Effector CD4-positive, alpha-beta T cell (primary cell): ENCODE results near the gene VAT1.

Experiments used
- DNase-seq: peaks from one replicate; pipeline ENCODE4 v3.0.0-alpha.2; 2020

VAT1 gene

GRCh38 chr17:42971589-42971988, 50.6 kb downstream of the VAT1 start:
- DNase-seq: no peak

DNA sequence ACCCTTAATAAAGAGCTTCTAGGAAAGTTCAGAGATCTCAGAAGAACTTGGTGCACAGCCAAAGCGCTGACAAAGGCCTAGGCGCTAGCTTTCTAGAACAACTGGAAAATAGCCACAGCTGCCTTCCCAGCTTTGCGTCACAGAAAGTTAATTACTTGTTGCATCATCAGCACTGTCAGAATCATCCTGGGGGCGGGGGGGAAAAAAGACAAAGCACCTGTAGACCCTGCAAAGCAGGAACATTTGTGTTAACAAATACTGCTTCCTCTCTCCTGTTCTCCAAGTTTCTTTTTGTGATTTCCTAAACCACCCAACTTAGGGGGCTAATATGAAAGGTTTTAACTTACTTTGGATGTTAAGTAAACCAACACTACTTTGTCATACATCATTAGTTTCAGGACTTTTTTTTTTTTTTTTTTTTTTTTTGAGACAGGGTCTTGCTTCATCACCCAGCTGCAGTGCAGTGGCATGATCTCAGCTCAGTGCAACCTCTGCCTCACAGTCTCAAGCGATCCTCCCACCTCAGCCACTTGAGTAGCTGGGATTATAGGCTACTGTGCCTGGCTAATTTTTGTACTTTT, 53.1 kb downstream of the VAT1 start:
- DNase-seq: no peak

DNA sequence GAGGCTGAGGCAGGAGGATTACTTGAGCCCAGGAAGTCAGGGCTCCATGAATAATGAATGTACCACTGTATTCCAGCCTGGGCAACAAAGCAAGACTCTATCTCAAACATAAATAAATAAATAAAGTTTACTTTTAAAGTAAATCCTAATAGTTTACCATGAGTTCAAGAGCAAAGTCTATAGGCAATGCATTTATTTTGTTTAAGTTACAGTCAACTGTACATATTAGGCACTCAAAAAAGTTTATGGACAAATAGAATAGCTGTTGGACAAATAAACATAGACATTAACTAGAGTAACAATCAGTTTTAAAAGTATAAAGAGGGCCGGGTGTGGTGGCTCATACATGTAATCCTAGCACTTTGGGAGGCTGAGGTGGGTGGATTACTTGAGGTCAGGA, 54.3 kb downstream of the VAT1 start:
- no peak for DNase-seq
